ENCODE results near the gene BRIP1.

Gene BRIP1

DNA sequence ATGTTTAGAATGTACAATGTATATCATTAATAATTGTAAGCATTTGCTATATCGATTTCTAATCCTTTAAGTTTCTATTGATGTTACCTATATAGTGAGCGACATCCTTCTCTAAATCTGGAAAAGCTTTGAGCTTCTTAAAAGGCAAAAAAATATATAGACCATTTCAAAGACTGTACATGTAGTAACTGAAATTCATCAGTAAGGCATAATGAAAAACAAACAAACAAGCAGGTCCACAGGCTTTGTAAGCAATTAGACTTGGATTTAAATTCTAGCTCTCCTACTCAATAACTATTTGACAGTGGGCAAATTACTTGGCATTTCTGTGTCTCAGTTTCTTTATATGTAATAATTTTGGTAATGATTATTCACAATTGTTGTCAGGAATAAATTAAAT lies 220.6 kb downstream of the BRIP1 start:
- in situ Hi-C loops (cut with MboI; ENCODE audit: low sequenced_read_pairs) = no loop called here

- in situ Hi-C loops (cut with MboI; ENCODE audit: low sequenced_read_pairs) = no loop called here
Observed at GRCh38 chr17:61641715-61642114, 221.6 kb downstream of the BRIP1 start.

DNA sequence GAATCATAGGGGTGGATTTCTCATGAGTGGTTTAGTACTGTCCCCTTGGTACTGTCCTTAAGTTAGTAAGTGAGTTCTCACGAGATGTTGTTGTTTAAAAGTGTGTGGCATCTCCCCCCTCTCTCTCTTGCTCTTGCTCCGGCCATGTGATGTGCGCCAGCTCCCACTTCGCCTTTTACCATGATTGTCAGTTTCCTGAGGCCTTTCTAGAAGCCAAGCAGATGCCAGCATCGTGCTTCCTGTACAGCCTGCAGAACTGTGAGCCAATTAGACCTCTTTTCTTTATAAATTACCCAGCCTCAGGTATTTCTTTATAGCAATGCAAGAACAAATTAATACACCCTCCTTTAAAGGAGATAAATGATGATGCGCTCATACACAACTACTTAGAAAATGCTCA lies 222.2 kb downstream of the BRIP1 start:
- in situ Hi-C loops (cut with MboI; ENCODE audit: low sequenced_read_pairs) = no loop called here

DNA sequence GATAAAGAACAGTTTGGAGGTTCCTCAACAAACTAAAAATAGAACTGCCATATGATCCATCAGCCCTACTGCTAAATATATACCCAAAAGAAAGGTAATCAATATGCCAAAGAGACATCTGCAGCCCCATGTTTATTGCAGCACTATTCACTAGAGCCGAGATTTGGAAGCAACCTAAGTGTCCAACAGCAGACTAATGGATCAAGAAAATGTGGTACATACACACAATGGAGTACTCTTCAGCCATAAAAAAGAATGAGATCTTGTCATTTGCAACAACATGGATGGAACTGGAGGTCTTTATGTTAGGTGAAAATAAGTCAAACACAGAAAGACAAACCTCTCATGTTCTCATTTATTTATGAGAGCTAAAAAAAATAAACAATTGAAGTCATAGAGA lies 223.5 kb downstream of the BRIP1 start:
- in situ Hi-C loops (cut with MboI; ENCODE audit: low sequenced_read_pairs) = loop anchor here (10.0 kb wide), 1 partner anchor 205 kb away; no protein-coding TSS in a partner anchor

DNA sequence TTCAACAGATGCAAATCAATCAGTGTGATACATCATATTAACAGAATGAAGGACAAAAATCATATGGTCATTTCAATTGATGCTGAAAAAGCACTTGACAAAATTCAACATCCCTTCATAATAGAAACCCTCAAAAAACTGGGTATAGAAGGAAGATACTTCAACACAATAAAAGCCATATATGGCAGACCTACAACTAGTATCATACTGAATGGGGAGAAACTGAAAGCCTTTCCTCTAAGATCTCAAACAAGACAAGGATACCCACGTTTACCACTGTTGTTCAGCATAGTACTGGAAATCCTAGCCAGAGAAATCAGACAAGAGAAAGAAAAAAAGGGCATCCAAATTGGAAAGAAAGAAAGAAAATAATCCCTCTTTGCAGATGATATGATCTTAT lies 225.2 kb downstream of the BRIP1 start:
- in situ Hi-C loops (cut with MboI; ENCODE audit: low sequenced_read_pairs) = loop anchor here (10.0 kb wide), 1 partner anchor 207 kb away; no protein-coding TSS in a partner anchor

- in situ Hi-C loops (cut with MboI; ENCODE audit: low sequenced_read_pairs) = loop anchor here (10.0 kb wide), 1 partner anchor 209 kb away; no protein-coding TSS in a partner anchor
Observed at GRCh38 chr17:61635913-61636432, 227.4 kb downstream of the BRIP1 start.

- in situ Hi-C loops (cut with MboI; ENCODE audit: low sequenced_read_pairs) = loop anchor here (10.0 kb wide), 1 partner anchor 210 kb away; no protein-coding TSS in a partner anchor
Observed at GRCh38 chr17:61634942-61635538, 228.3 kb downstream of the BRIP1 start.

DNA sequence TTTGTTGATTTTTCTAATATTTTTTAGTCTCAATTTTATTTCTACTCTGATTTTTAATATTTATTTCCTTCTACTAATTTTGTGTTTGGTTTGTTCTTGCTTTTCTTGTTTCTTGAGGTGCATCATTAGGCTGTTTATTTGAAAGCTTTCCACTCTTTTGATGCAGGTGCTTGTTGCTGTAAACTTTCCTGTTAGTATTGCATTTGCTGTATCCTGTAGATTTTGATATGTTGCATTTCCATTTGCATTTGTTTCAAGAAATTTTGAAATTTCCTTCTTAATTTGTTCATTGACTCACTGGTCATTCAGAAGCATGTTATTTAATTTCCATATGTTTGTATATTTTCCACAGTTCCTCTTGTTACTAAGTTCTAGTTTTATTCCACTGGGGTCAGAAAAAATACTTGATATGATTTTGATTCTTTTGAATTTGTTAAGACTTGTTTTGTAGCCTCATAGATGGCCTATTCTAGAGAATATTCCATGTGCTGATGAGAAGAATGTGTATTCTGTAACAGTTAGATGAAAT lies 229.3 kb downstream of the BRIP1 start:
- in situ Hi-C loops (cut with MboI; ENCODE audit: low sequenced_read_pairs) = loop anchor here (10.0 kb wide), 1 partner anchor 211 kb away; no protein-coding TSS in a partner anchor

- in situ Hi-C loops (cut with MboI; ENCODE audit: low sequenced_read_pairs) = loop anchor here (10.0 kb wide), 1 partner anchor 212 kb away; no protein-coding TSS in a partner anchor
Observed at GRCh38 chr17:61632826-61633225, 230.5 kb downstream of the BRIP1 start.

DNA sequence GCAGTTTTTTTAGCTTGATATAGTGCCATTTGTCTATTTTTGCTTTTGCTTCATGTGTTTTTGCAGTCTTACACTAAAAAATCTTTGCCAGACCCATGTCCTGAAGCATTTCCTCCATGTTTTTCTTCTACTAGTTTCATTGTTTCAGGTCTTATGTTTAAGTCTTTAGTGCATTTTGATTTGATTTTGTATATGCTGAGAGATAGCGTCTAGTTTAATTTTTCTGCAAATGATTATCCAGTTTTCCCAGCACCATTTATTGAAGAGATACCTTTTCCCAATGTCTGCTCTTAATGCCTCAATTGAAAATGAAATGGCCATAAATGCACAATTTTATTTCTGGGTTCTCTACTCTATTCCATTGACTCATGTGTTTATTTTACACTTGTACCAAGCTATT lies 231.5 kb downstream of the BRIP1 start:
- in situ Hi-C loops (cut with MboI; ENCODE audit: low sequenced_read_pairs) = loop anchor here (10.0 kb wide), 1 partner anchor 213 kb away; no protein-coding TSS in a partner anchor
